WERI-Rb-1 (cell line): Measurements from ENCODE around the gene NMNAT2.

Experiments used
- DNase-seq: peaks from one replicate; pipeline ENCODE4 v3.0.0-alpha.2; 2020
- H3K27ac ChIP-seq: fragments of 250-450 bp; sonication (Bioruptor Pico); 2 replicates; pipeline ENCODE4 v1.5.1; 2020; ENCODE audit warnings: mild to moderate bottlenecking, moderate library complexity
- H3K27me3 ChIP-seq: fragments of 250-450 bp; sonication (Bioruptor Pico); 2 replicates; pipeline ENCODE4 v1.5.1; 2021; ENCODE audit warnings: mild to moderate bottlenecking, low read depth, moderate library complexity; ENCODE audit not compliant: insufficient read depth, severe bottlenecking
- H3K36me3 ChIP-seq: fragments of 250-450 bp; sonication (Bioruptor Pico); 2 replicates; pipeline ENCODE4 v1.5.1; 2020; ENCODE audit warnings: mild to moderate bottlenecking, moderate library complexity
- H3K4me3 ChIP-seq: 2 replicates; pipeline ENCODE4 v1.5.1; 2011; ENCODE audit warnings: low read depth, mild to moderate bottlenecking, control low read depth, low read length
- H3K9me3 ChIP-seq: fragments of 250-450 bp; sonication (Bioruptor Pico); 2 replicates; pipeline ENCODE4 v1.5.1; 2021; ENCODE audit warnings: mild to moderate bottlenecking, moderate library complexity; ENCODE audit not compliant: severe bottlenecking
- TF ChIP-seq, protein P1 (sequence below): IDR thresholded peaks from 2 replicates; pipeline ENCODE4 v1.5.1; 2011; ENCODE audit warnings: low read depth, mild to moderate bottlenecking, control low read depth, inconsistent platforms, low read length

Gene NMNAT2

DNA sequence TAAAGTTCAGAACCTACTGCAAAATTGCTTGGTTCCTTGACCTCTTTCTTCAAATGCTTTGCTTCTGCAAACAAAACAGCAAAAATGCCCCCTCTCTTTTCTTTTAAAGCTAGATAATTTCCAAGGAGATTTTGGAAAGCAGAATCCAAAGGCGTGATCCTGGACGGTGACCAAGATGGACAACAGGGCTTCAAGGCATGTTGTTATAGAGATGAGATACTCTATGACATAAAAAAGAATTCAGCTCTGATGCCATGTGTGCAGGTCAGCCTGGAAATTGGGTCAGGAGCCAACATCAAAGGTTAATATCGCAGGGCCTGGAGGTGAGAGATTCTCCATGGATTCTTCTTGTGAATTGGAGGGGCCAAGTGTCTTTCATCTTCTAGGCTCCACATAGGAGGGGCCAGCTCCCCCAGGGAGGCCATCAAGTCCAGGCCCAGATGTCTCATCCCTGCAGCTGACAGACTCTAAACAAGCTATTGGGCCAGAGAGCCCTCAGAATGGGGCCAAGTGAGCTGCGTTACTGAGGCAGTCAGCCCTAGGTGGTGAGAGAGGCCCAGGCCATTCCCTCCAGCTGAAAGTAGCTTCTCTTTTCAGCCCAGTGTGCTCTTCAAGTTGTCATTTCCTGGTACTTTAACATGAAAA lies 45.5 kb downstream of the NMNAT2 start:
- no peak for DNase-seq
- H3K9me3 ChIP-seq = no peaks in the 10 kb centered on the region
- H3K27ac ChIP-seq = no peak overlapping the region
- no peak overlapping the region for H3K4me3 ChIP-seq
- TF ChIP-seq, protein P1, sequence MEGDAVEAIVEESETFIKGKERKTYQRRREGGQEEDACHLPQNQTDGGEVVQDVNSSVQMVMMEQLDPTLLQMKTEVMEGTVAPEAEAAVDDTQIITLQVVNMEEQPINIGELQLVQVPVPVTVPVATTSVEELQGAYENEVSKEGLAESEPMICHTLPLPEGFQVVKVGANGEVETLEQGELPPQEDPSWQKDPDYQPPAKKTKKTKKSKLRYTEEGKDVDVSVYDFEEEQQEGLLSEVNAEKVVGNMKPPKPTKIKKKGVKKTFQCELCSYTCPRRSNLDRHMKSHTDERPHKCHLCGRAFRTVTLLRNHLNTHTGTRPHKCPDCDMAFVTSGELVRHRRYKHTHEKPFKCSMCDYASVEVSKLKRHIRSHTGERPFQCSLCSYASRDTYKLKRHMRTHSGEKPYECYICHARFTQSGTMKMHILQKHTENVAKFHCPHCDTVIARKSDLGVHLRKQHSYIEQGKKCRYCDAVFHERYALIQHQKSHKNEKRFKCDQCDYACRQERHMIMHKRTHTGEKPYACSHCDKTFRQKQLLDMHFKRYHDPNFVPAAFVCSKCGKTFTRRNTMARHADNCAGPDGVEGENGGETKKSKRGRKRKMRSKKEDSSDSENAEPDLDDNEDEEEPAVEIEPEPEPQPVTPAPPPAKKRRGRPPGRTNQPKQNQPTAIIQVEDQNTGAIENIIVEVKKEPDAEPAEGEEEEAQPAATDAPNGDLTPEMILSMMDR = no peak
- H3K36me3 ChIP-seq = no peaks in the 10 kb centered on the region
- no peaks in the 10 kb centered on the region for H3K27me3 ChIP-seq

DNA sequence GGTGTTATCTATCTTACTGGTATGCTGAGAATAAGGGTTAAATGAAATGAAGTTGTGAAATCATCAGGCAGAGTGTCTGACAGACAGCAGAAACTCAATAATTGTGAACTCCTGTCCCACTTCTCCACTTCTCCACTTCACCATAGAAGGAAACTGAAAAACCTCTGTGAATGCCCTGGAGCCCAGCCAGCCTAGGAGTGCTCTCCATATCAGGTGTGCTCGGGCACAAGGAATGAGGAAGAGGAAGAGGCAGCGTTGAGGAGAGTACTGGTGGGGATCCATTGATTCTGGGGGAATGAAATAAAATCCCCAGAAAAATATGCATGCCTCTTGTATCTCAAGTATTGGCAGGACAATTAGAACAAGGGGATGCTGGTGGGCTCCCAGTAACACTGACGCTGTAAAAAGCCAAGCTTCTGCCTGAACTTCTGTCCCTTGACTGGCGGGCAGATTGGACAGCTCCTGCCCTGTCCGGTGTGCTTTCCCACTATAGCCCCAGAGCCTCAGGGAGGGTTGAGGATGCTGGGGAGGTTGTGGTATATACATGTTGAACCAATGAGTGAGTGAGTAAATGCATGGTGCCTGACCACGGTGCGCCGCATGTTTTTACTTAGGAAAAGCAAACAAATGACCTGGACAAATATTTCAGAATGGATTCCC lies 47.7 kb downstream of the NMNAT2 start:
- Histone ChIP-seq H3K4me3 (no peak overlapping the region), H3K27me3 (no peaks in the 10 kb centered on the region), H3K36me3 (no peaks in the 10 kb centered on the region), H3K27ac (no peak overlapping the region), H3K9me3 (no peaks in the 10 kb centered on the region)
- TF ChIP-seq, protein P1 = no peak
- DNase-seq = no peak

DNA sequence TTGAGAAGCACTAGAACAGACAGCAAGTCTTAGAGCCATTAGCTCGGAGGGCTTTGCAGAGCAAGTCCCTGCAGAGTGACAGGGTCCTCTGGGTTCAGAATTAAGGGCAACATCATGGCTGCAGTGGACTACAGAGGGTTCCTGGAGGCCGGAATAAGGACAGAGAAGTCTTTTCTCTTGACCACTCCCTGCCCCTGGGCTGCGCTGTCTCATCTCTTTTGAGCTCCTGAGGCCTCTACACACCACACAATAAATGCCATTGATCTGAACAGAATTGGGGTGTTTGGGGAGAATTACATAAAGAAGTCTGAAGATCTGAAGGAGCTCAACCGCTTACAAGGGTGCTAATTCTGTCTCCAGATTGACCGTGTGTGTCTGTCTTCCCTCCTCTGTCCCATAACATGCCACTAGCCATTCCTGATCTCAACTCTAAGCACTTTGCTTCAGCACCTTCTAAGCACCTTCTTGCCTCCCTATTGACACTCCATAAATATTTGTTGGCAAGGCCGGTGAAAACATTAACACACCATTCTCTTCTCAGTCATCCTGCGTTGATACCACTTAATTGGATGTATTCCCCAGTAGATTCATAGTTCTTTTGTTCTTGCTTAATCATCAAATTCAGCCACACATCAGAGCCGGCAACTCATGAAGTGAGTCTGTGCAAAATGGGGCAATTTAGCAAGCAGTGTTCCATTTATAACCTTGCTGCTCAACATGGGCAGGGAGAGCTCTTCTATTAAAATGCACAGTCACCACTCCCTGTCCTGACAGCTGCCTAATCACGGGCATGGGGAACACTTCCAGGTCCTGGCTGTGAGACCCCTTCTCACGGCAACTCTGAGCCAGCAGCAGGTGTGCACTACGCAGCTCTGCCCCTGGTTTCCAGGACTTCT lies 49.7 kb downstream of the NMNAT2 start:
- Histone ChIP-seq H3K27me3 (no peaks in the 10 kb centered on the region), H3K36me3 (no peaks in the 10 kb centered on the region), H3K4me3 (no peak overlapping the region), H3K9me3 (no peaks in the 10 kb centered on the region), H3K27ac (no peak overlapping the region)
- no peak for DNase-seq
- TF ChIP-seq, protein P1 = no peak

DNA sequence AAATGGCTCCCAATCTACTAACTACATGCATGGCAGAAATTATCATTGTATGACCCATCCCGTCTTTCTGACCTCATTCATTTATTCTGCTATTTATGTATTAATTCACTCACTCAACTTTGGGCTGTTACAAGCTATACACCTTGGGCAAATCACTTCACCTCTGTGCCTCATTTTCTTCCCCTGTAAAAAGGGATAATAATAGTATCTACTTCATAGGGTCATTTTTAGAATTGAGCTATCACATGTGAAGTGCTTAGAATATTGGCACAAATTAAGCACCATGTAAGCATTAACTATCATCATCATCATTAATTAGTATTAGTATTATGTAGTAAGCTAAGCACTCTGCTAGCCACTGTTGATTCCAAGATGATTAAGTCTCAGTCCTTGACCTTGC lies 52.1 kb downstream of the NMNAT2 start:
- Histone ChIP-seq H3K27me3 (no peaks in the 10 kb centered on the region), H3K27ac (no peak overlapping the region), H3K4me3 (no peak overlapping the region), H3K36me3 (no peaks in the 10 kb centered on the region), H3K9me3 (no peaks in the 10 kb centered on the region)
- TF ChIP-seq, protein P1 = no peak
- no peak for DNase-seq

DNA sequence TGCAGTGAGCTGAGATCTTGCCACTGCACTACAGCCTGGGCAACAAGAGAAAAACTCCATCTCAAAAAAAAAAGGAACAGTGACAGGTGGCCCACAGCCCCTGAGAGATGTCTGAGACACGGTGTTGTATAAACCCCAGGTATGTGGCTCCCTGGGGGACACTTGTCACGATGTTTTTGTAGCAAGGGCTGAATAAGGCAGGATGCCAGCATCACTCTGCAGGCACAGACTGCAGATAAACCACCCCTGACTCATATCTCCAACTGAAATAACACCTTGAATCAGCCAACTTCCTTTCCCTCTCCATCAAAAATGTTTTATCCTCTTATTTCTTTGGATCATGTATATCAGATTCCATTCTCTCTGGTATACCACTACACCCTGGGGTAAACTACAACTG lies 52.5 kb downstream of the NMNAT2 start:
- Histone ChIP-seq H3K9me3 (no peaks in the 10 kb centered on the region), H3K36me3 (no peaks in the 10 kb centered on the region), H3K27ac (no peak overlapping the region), H3K27me3 (no peaks in the 10 kb centered on the region), H3K4me3 (no peak overlapping the region)
- TF ChIP-seq, protein P1 = no peak
- DNase-seq = no peak
